ENCODE measurements around the gene SCAMP2.

The SCAMP2 gene

GRCh38 chr15:74882528-74882927 lies 9.4 kb upstream of the SCAMP2 start:
- no peak for DNase-seq (ENCODE audit: low spot score)
- TF ChIP-seq, protein P1, sequence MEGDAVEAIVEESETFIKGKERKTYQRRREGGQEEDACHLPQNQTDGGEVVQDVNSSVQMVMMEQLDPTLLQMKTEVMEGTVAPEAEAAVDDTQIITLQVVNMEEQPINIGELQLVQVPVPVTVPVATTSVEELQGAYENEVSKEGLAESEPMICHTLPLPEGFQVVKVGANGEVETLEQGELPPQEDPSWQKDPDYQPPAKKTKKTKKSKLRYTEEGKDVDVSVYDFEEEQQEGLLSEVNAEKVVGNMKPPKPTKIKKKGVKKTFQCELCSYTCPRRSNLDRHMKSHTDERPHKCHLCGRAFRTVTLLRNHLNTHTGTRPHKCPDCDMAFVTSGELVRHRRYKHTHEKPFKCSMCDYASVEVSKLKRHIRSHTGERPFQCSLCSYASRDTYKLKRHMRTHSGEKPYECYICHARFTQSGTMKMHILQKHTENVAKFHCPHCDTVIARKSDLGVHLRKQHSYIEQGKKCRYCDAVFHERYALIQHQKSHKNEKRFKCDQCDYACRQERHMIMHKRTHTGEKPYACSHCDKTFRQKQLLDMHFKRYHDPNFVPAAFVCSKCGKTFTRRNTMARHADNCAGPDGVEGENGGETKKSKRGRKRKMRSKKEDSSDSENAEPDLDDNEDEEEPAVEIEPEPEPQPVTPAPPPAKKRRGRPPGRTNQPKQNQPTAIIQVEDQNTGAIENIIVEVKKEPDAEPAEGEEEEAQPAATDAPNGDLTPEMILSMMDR (IDR thresholded peaks at IDR 0.05) = no peak
- Histone ChIP-seq H3K4me3 (no peak overlapping the region), H3K27ac (no peak overlapping the region)

DNA sequence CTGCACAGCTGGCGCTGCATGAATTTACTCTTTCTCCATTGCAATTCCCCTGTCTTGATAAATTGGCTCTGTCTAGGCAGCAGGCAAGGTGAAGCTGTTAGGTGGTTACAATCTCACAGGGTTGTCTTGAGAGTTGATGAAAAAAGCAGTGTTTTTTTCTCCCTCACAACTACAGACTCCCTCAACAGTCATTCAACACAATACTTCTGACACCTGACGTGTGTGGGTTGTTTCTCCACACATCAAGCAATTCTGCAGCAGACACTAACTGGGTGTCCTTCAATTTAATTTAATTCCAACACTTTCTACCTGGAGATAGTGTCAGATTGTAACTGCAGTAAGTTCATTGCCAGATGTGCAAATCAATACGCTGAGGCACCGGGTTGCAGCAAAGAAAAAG lies 5.1 kb upstream of the SCAMP2 start:
- Histone ChIP-seq H3K27ac (no peak overlapping the region), H3K4me3 (no peak overlapping the region)
- no peak for DNase-seq (ENCODE audit: low spot score)
- TF ChIP-seq, protein P1 (IDR thresholded peaks at IDR 0.05) = no peak

DNA sequence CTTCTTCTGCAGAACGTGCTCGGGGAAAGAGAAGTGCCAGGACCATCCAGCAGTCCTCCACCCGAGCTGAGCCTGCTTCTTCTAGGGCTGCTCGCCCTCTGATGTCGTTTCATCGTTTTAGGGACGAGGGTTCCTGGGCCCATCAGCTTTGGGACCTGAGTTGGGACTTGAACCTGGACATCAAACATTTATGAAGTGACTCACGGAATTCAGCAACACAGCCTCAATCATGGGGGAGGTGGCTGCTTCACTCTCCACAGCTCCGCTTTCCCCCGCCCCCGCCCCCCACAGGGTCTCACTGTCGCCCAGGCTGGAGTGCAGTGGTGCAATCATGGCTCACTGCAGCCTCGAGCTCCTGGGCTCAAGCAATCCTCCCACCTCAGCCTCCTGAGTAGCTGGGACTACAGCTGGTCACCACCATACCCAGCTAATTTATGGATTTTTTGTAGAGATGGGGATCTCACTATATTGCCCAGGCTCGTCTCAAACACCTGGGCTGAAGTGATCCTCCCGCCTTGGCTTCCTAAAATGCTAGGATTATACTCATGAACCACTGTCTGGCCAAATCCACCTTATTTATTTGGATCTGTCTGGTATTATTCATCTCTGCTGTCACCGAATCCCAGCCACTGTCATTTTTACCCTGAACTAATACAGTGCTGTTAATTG lies 725 bp upstream of the SCAMP2 start:
- peak; percentile 78 for DNase-seq (ENCODE audit: low spot score)
- Histone ChIP-seq H3K27ac (peak overlapping the region; percentile 75 to 88), H3K4me3 (peak overlapping the region; percentile 74)
- TF ChIP-seq, protein P1 (IDR thresholded peaks at IDR 0.05) = no peak

GRCh38 chr15:74872702-74873035 lies 496 bp downstream of the SCAMP2 start:
- no peak for DNase-seq (ENCODE audit: low spot score)
- Histone ChIP-seq H3K27ac (peak overlapping the region; percentile 75 to 88), H3K4me3 (peak overlapping the region; percentile 74)
- TF ChIP-seq, protein P1 (IDR thresholded peaks at IDR 0.05) = no peak

GRCh38 chr15:74870436-74871215 lies 2.5 kb downstream of the SCAMP2 start:
- TF ChIP-seq, protein P1 (IDR thresholded peaks at IDR 0.05) = no peak
- Histone ChIP-seq H3K4me3 (peak overlapping the region; percentile 35), H3K27ac (peak overlapping the region in 1 of 2 donors; percentile 74)
- DNase-seq (ENCODE audit: low spot score) = no peak

DNA sequence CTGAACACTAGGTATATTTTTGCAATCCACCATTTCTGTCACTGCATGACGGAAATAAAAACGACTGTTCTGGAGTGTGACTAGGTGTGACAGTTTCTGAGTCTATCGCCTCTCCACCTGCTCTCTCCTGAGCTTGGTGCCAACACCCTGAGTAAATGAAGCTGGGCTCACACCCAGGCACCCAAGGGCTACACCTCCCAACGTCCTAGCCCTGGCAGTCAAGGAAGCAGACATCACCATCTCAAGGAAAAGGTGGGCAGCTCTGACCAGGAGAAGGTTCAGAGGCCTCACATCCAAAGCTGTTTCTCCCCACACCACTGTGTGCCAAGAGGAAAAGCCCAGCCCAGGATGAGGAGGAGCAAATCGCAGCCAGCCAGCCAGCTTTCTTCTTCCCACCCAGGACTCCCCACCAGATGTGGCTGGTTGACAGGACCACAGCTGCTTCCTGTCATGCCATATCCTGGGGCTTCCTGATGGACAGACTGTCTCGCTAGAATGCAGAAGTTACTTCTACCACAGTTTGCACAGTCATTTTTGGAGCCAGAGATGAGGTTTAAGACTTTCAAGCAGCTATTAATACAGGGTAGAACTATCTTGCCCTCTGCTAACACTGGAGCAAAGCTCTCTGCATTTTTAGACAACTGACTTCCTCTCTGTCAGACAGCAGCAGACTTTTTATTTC lies 3.3 kb downstream of the SCAMP2 start:
- H3K4me3 ChIP-seq = peak overlapping the region; percentile 27
- peak; percentile 81 for DNase-seq (ENCODE audit: low spot score)
- TF ChIP-seq, protein P1 (IDR thresholded peaks at IDR 0.05) = no peak
- peak overlapping the region in 1 of 2 donors; percentile 74 for H3K27ac ChIP-seq
